OCI-LY3 (cell line): ENCODE results near the gene RAB9A.

ENCODE experiments used
- H2AFZ ChIP-seq: fragments of 200-600, 300-600 bp; shearing (Covaris generic); 2 replicates; pipeline ENCODE4 v1.6.0; 2014; ENCODE audit warnings: antibody characterized with exemption, low read depth, low read length
- H3K27ac ChIP-seq: fragments of 200-600, 300-600 bp; sonication (generic); 2 replicates; pipeline ENCODE4 v1.5.1; 2014; ENCODE audit warnings: mild to moderate bottlenecking, low read length, moderate library complexity, mixed read lengths
- H3K27me3 ChIP-seq: fragments of 200-600, 300-600 bp; sonication (generic); 2 replicates; pipeline ENCODE4 v1.6.1; 2014; ENCODE audit warnings: low read depth, low read length, mixed read lengths
- H3K36me3 ChIP-seq: fragments of 200-600, 300-600 bp; sonication (generic); replicated peaks from 2 replicates; pipeline ENCODE3; 2014; ENCODE audit warnings: low read depth, low read length, mixed read lengths
- H3K4me1 ChIP-seq: fragments of 300-600, 200-600 bp; sonication (generic); 2 replicates; pipeline ENCODE4 v1.6.1; 2014; ENCODE audit warnings: low read length, mixed read lengths
- H3K4me2 ChIP-seq: fragments of 200-600, 300-600 bp; sonication (generic); 2 replicates; pipeline ENCODE4 v1.6.1; 2014; ENCODE audit warnings: low read length, mixed read lengths
- H3K4me3 ChIP-seq: fragments of 300-600, 200-600 bp; sonication (generic); 2 replicates; pipeline ENCODE4 v1.5.1; 2014; ENCODE audit warnings: antibody characterized with exemption, mild to moderate bottlenecking, low read length, moderate library complexity
- H3K79me2 ChIP-seq: fragments of 300-600, 200-600 bp; shearing (Covaris generic); 2 replicates; pipeline ENCODE4 v1.6.1; 2014; ENCODE audit warnings: mild to moderate bottlenecking, low read length, mixed read lengths
- H3K9ac ChIP-seq: fragments of 300-600, 200-600 bp; shearing (Covaris generic); 2 replicates; pipeline ENCODE4 v1.6.0; 2014; ENCODE audit warnings: mild to moderate bottlenecking, low read length, moderate library complexity
- H3K9me3 ChIP-seq: fragments of 200-600, 300-600 bp; shearing (Covaris generic); 2 replicates; pipeline ENCODE4 v1.6.1; 2014; ENCODE audit warnings: low read length, mixed read lengths; ENCODE audit not compliant: insufficient read depth
- H4K20me1 ChIP-seq: fragments of 200-600, 300-600 bp; sonication (generic); 2 replicates; pipeline ENCODE4 v1.6.1; 2016; ENCODE audit warnings: low read length, mixed read lengths; ENCODE audit not compliant: insufficient read depth
- EZH2phosphoT487 ChIP-seq: fragments of 200-600 bp; shearing (Covaris generic); IDR thresholded peaks from 2 replicates; pipeline ENCODE4 v1.6.1; 2018; ENCODE audit warnings: antibody characterized with exemption, mixed run types, low read depth
- TF ChIP-seq, protein P1 (sequence below): fragments of 200-600, 300-600 bp; sonication (generic); IDR thresholded peaks from 2 replicates; pipeline ENCODE4 v1.5.1; 2014; ENCODE audit warnings: antibody characterized with exemption, low read length, low read depth

Gene RAB9A

DNA sequence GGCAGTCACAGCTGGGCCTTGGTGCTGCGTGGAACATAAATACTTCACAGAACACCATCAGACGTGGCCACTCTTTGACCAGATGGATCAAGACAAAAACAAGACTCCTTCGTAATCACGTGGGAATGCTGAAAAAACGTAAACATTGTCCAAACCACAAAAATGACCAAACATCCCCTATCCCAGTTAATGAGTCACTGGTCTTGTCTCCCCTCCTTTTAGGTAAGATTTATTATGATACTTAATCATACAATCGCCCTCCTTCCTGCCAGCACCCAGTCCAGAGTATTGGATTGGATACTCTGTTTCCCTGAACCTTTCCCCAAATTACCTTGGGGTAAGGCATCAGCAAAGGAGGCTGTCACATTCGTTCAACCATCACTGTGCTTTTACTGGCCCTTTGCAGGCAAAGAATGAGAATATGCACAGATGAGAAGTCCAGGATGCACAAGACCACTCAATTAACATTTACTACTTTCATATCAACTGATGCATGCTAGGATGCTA is 36.6 kb upstream of the RAB9A start:
- no peaks in the 10 kb centered on the region for H3K36me3 ChIP-seq
- peak overlapping the region; percentile 94 for H3K4me2 ChIP-seq
- H3K4me3 ChIP-seq, result peak overlapping the region; percentile 91
- H3K79me2 ChIP-seq, result peaks cover 10% of the 10 kb centered on the region
- H3K9ac ChIP-seq, result peak overlapping the region; percentile 68
- H4K20me1 ChIP-seq, result no peaks in the 10 kb centered on the region
- TF ChIP-seq, protein P1, sequence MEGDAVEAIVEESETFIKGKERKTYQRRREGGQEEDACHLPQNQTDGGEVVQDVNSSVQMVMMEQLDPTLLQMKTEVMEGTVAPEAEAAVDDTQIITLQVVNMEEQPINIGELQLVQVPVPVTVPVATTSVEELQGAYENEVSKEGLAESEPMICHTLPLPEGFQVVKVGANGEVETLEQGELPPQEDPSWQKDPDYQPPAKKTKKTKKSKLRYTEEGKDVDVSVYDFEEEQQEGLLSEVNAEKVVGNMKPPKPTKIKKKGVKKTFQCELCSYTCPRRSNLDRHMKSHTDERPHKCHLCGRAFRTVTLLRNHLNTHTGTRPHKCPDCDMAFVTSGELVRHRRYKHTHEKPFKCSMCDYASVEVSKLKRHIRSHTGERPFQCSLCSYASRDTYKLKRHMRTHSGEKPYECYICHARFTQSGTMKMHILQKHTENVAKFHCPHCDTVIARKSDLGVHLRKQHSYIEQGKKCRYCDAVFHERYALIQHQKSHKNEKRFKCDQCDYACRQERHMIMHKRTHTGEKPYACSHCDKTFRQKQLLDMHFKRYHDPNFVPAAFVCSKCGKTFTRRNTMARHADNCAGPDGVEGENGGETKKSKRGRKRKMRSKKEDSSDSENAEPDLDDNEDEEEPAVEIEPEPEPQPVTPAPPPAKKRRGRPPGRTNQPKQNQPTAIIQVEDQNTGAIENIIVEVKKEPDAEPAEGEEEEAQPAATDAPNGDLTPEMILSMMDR, result no peak
- TF ChIP-seq EZH2phosphoT487, result no peak
- peak overlapping the region; percentile 68 for H3K27ac ChIP-seq
- H3K4me1 ChIP-seq, result peaks cover 9% of the 10 kb centered on the region
- H3K9me3 ChIP-seq, result no peaks in the 10 kb centered on the region
- H3K27me3 ChIP-seq, result no peaks in the 10 kb centered on the region
- H2AFZ ChIP-seq, result peak overlapping the region; percentile 72

DNA sequence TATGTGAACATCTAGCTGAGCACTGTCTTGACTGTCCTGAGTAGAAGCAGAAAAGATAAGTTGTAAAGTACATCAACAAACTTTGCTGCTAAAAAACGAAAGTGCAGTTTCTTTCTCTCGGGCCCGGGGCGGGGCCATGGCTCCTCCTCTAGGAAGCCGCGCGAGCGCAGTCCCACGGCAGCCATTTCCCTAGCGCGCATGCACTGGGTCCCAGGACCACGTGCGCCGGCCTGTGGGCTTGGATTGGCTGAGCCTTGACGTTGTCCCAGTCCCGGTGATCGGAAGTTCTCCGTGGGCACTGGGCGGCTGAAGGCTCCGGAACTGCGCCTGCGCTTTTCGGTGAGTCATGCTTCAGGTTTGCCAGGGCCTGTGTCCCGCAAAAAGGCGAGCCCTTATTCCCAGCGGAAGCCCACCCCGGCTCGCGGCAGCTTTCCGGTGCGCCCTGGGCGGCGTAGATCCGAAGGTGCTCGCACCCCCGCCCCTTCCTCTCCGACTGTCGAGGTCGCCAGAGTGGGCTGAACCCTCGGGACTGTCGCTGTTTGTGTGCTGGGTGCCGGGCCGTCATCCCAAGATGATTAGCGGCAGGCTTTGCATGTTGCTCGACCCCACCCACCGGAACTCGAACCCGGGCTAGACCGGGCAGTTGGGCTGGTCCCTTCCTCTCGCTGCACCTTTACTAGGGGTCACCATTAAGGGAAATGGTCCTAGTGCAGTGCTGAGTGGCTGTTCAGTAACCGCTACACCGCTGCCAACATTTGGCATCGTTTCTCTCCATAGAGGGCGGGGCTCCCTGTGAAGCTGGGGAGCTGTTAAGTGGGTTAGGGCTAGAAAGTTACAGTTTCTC is 35.9 kb upstream of the RAB9A start, which contains the start of gene TCEANC:
Gene TCEANC (plus strand): TSS at position 292 of the 844 bp plus-strand sequence. CDS start 9,368 bp downstream, outside the sequence.
- Histone ChIP-seq H3K9me3 (no peaks in the 10 kb centered on the region), H3K4me2 (peak within 1 kb of the TSS; percentile 94), H3K4me1 (peaks cover 9% of the 10 kb centered on the region), H3K27ac (peak within 1 kb of the TSS; percentile 88), H4K20me1 (no peaks in the 10 kb centered on the region), H3K4me3 (peak within 1 kb of the TSS; percentile 91), H3K27me3 (no peaks in the 10 kb centered on the region), H3K9ac (peak within 1 kb of the TSS; percentile 79), H2AFZ (peak within 1 kb of the TSS; percentile 72), H3K36me3 (no peaks in the 10 kb centered on the region), H3K79me2 (peaks cover 10% of the 10 kb centered on the region)
- TF ChIP-seq, protein P1, result no peak
- TF ChIP-seq EZH2phosphoT487, result no peak

DNA sequence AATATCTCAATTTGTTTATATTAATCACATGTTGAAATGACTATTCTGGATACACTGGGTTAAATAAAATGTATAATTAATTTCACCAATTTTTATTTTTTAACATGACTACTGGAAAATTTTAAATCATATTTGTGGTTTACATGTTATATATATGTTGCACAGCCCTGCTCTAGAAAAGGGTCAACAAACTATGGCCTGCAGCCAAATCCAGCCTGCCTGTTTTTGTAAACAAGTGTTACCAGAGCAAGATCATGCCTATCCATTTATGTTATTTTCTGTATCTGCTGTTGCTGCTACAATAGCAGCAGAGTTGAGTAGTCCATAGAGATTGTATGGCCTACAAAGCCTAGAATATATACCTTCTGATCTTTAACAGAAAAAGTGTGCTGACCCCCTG is 34.8 kb upstream of the RAB9A start:
- H3K36me3 ChIP-seq, result no peaks in the 10 kb centered on the region
- H3K4me3 ChIP-seq, result peak overlapping the region; percentile 91
- H3K27me3 ChIP-seq, result no peaks in the 10 kb centered on the region
- H3K4me2 ChIP-seq, result peak overlapping the region; percentile 86
- H2AFZ ChIP-seq, result no peak overlapping the region
- peak overlapping the region; percentile 79 for H3K9ac ChIP-seq
- TF ChIP-seq EZH2phosphoT487, result no peak
- TF ChIP-seq, protein P1, result no peak
- no peaks in the 10 kb centered on the region for H3K9me3 ChIP-seq
- H4K20me1 ChIP-seq, result no peaks in the 10 kb centered on the region
- H3K79me2 ChIP-seq, result peaks cover 10% of the 10 kb centered on the region
- peak overlapping the region; percentile 88 for H3K27ac ChIP-seq
- peaks cover 13% of the 10 kb centered on the region for H3K4me1 ChIP-seq

DNA sequence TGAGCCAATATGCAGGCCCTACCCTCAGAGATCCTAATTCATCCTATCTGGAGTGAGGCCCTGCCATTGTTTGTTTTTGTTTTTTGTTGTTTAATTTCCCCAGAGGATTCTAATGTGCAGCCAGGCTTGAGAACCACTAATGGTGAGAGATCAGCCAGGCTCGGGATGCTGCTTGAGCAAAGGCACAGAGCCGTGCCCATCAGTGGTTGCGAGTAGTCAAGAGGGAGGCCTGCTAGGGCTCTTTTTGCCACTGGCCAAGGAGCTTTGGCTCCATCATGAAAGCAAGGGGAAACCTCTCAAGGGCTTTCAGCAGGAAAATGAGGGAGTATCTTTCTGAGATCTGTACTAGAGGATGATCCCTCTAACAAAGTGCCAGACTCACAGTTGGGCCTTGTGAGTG is 33.3 kb upstream of the RAB9A start:
- Histone ChIP-seq H3K9ac (no peak overlapping the region), H3K4me3 (no peak overlapping the region), H2AFZ (no peak overlapping the region), H3K79me2 (peaks cover 10% of the 10 kb centered on the region), H4K20me1 (no peaks in the 10 kb centered on the region), H3K36me3 (peaks cover 5% of the 10 kb centered on the region), H3K27ac (no peak overlapping the region), H3K9me3 (no peaks in the 10 kb centered on the region), H3K27me3 (no peaks in the 10 kb centered on the region), H3K4me2 (no peak overlapping the region), H3K4me1 (peaks cover 16% of the 10 kb centered on the region)
- TF ChIP-seq EZH2phosphoT487, result no peak
- TF ChIP-seq, protein P1, result no peak
